Measurements from ENCODE around the gene LILRB1. TPM values are rescaled to one million over a fixed set of nuclear protein-coding genes. Genes with fewer than 3 reads are reported as not detected.

The LILRB1 gene
- total RNA-seq, 2 donors from 2014 or later = 7.9 to 10.0 TPM

GRCh38 chr19:54644056-54644455 is 13.8 kb downstream of the LILRB1 start:
- no peak for ATAC-seq (ENCODE audit: insufficient number of reproducible peaks, low FRiP score, low read depth)
- Histone ChIP-seq H3K4me1 (ENCODE audit: control insufficient read depth in 1 of 2, low read depth in 2 of 2) (no peaks in the 10 kb centered on the region), H3K36me3 (no peaks in the 10 kb centered on the region), H3K27ac (no peak overlapping the region), H3K9me3 (no peaks in the 10 kb centered on the region), H3K27me3 (replicated peaks; ENCODE audit: insufficient read depth) (no peaks in the 10 kb centered on the region), H3K4me3 (no peak overlapping the region)
- DNase-seq (ENCODE audit: low spot score) = no peak
- TF ChIP-seq, protein P1, sequence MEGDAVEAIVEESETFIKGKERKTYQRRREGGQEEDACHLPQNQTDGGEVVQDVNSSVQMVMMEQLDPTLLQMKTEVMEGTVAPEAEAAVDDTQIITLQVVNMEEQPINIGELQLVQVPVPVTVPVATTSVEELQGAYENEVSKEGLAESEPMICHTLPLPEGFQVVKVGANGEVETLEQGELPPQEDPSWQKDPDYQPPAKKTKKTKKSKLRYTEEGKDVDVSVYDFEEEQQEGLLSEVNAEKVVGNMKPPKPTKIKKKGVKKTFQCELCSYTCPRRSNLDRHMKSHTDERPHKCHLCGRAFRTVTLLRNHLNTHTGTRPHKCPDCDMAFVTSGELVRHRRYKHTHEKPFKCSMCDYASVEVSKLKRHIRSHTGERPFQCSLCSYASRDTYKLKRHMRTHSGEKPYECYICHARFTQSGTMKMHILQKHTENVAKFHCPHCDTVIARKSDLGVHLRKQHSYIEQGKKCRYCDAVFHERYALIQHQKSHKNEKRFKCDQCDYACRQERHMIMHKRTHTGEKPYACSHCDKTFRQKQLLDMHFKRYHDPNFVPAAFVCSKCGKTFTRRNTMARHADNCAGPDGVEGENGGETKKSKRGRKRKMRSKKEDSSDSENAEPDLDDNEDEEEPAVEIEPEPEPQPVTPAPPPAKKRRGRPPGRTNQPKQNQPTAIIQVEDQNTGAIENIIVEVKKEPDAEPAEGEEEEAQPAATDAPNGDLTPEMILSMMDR (IDR thresholded peaks at IDR 0.05) = no peak

- H3K27ac ChIP-seq = no peak overlapping the region
- no peak for ATAC-seq (ENCODE audit: insufficient number of reproducible peaks, low FRiP score, low read depth)
- H3K36me3 ChIP-seq = no peaks in the 10 kb centered on the region
- no peaks in the 10 kb centered on the region for H3K4me1 ChIP-seq (ENCODE audit: control insufficient read depth in 1 of 2, low read depth in 2 of 2)
- TF ChIP-seq, protein P1 (IDR thresholded peaks at IDR 0.05) = no peak
- H3K4me3 ChIP-seq = no peak overlapping the region
- DNase-seq (ENCODE audit: low spot score) = no peak
- no peaks in the 10 kb centered on the region for H3K9me3 ChIP-seq
- H3K27me3 ChIP-seq (replicated peaks; ENCODE audit: insufficient read depth) = no peaks in the 10 kb centered on the region
Observed at GRCh38 chr19:54646331-54646841, 16.1 kb downstream of the LILRB1 start.

DNA sequence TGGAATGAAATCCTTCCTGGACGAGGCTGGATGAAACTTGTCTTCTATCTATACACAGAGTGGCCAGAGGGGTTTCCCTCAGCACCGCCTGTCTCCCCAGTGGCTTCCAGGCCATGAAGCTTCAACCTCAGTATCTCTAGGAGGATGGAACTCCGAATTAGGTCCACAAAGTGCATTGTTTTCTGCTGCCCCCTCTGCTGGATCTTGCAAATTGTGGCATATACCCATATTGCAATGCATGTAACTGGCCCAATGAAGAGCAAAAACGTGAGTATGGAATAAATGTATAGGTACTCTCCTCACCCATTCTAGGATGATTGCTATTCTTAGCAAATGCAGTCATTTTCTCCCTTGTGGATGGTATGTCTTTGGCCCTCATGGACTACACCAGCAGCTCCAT is 17.8 kb downstream of the LILRB1 start:
- H3K27me3 ChIP-seq (replicated peaks; ENCODE audit: insufficient read depth) = no peaks in the 10 kb centered on the region
- ATAC-seq (ENCODE audit: insufficient number of reproducible peaks, low FRiP score, low read depth) = no peak

GRCh38 chr19:54650108-54650655 is 19.9 kb downstream of the LILRB1 start:
- DNase-seq (ENCODE audit: low spot score) = no peak
- no peaks in the 10 kb centered on the region for H3K27me3 ChIP-seq (replicated peaks; ENCODE audit: insufficient read depth)
- H3K27ac ChIP-seq = no peak overlapping the region
- H3K4me3 ChIP-seq = no peak overlapping the region
- no peaks in the 10 kb centered on the region for H3K9me3 ChIP-seq
- H3K4me1 ChIP-seq (ENCODE audit: control insufficient read depth in 1 of 2, low read depth in 2 of 2) = no peaks in the 10 kb centered on the region
- H3K36me3 ChIP-seq = no peaks in the 10 kb centered on the region
- TF ChIP-seq, protein P1 (IDR thresholded peaks at IDR 0.05) = no peak
- no peak for ATAC-seq (ENCODE audit: insufficient number of reproducible peaks, low FRiP score, low read depth)

More for the DNA sequence above, 17.8 kb downstream of the LILRB1 start:
- no peak overlapping the region for H3K27ac ChIP-seq
- no peak overlapping the region for H3K4me3 ChIP-seq
- no peaks in the 10 kb centered on the region for H3K36me3 ChIP-seq
- TF ChIP-seq, protein P1 (IDR thresholded peaks at IDR 0.05) = no peak
- H3K4me1 ChIP-seq (ENCODE audit: control insufficient read depth in 1 of 2, low read depth in 2 of 2) = no peaks in the 10 kb centered on the region
- DNase-seq (ENCODE audit: low spot score) = no peak
- H3K9me3 ChIP-seq = no peaks in the 10 kb centered on the region

- no peak for ATAC-seq (ENCODE audit: insufficient number of reproducible peaks, low FRiP score, low read depth)
- H3K27ac ChIP-seq = no peak overlapping the region
- no peak overlapping the region for H3K4me3 ChIP-seq
- no peaks in the 10 kb centered on the region for H3K36me3 ChIP-seq
- TF ChIP-seq, protein P1 (IDR thresholded peaks at IDR 0.05) = no peak
- DNase-seq (ENCODE audit: low spot score) = no peak
- H3K4me1 ChIP-seq (ENCODE audit: control insufficient read depth in 1 of 2, low read depth in 2 of 2) = no peaks in the 10 kb centered on the region
- H3K27me3 ChIP-seq (replicated peaks; ENCODE audit: insufficient read depth) = no peaks in the 10 kb centered on the region
- no peaks in the 10 kb centered on the region for H3K9me3 ChIP-seq
Observed at GRCh38 chr19:54653181-54653809, 23.0 kb downstream of the LILRB1 start.
